ENCODE measurements around the gene UPF1. TPM values are rescaled to one million over a fixed set of nuclear protein-coding genes. Genes with fewer than 3 reads are reported as not detected.
"Not testable (repeated sequence)": the region's sequence is repeated elsewhere in the genome, so short reads cannot be mapped to it uniquely, and the experiment has no call there.

The UPF1 gene
- polyA plus RNA-seq, 3 donors = 48.5 to 63.6 (median 57.5) TPM

GRCh38 chr19:18793144-18794028, 38.4 kb upstream of the UPF1 start:
- no peak for DNase-seq (ENCODE audit: extremely low read depth in 1 of 11, low read depth in 9 of 11, low spot score in 4 of 11)

- no peak for DNase-seq (ENCODE audit: extremely low read depth in 1 of 11, low read depth in 9 of 11, low spot score in 4 of 11)
Measured at GRCh38 chr19:18794029-18794313, 37.8 kb upstream of the UPF1 start.

GRCh38 chr19:18794692-18795091, 37.1 kb upstream of the UPF1 start:
- no peak for DNase-seq (ENCODE audit: extremely low read depth in 1 of 11, low read depth in 9 of 11, low spot score in 4 of 11)

- DNase-seq (ENCODE audit: extremely low read depth in 1 of 11, low read depth in 9 of 11, low spot score in 4 of 11) = no peak
Measured at GRCh38 chr19:18795540-18795939, 36.2 kb upstream of the UPF1 start.

- DNase-seq (ENCODE audit: extremely low read depth in 1 of 11, low read depth in 9 of 11, low spot score in 4 of 11) = no peak
Measured at GRCh38 chr19:18796239-18796638, 35.5 kb upstream of the UPF1 start.

- DNase-seq (ENCODE audit: extremely low read depth in 1 of 11, low read depth in 9 of 11, low spot score in 4 of 11) = no peak
Measured at GRCh38 chr19:18798384-18799352, 33.1 kb upstream of the UPF1 start.

GRCh38 chr19:18799389-18799970, 32.3 kb upstream of the UPF1 start:
- DNase-seq (ENCODE audit: extremely low read depth in 1 of 11, low read depth in 9 of 11, low spot score in 4 of 11) = no peak

- no peak for DNase-seq (ENCODE audit: extremely low read depth in 1 of 11, low read depth in 9 of 11, low spot score in 4 of 11)
Measured at GRCh38 chr19:18800079-18800478, 31.7 kb upstream of the UPF1 start.

GRCh38 chr19:18800636-18801035, 31.1 kb upstream of the UPF1 start:
- DNase-seq (ENCODE audit: extremely low read depth in 1 of 11, low read depth in 9 of 11, low spot score in 4 of 11) = no peak

GRCh38 chr19:18802354-18802753, 29.4 kb upstream of the UPF1 start:
- no peak for DNase-seq (ENCODE audit: extremely low read depth in 1 of 11, low read depth in 9 of 11, low spot score in 4 of 11)

GRCh38 chr19:18803550-18804138, 28.1 kb upstream of the UPF1 start:
- no peak for DNase-seq (ENCODE audit: extremely low read depth in 1 of 11, low read depth in 9 of 11, low spot score in 4 of 11)

- no peak for DNase-seq (ENCODE audit: extremely low read depth in 1 of 11, low read depth in 9 of 11, low spot score in 4 of 11)
Measured at GRCh38 chr19:18804139-18804601, 27.6 kb upstream of the UPF1 start.

- no peak for DNase-seq (ENCODE audit: extremely low read depth in 1 of 11, low read depth in 9 of 11, low spot score in 4 of 11)
Measured at GRCh38 chr19:18804643-18805042, 27.1 kb upstream of the UPF1 start.

- no peak for DNase-seq (ENCODE audit: extremely low read depth in 1 of 11, low read depth in 9 of 11, low spot score in 4 of 11)
Measured at GRCh38 chr19:18807861-18808331, 23.9 kb upstream of the UPF1 start.

GRCh38 chr19:18809149-18809868, 22.4 kb upstream of the UPF1 start:
- DNase-seq (ENCODE audit: extremely low read depth in 1 of 11, low read depth in 9 of 11, low spot score in 4 of 11) = no peak

GRCh38 chr19:18811638-18812037, 20.1 kb upstream of the UPF1 start:
- not testable (repeated sequence) for DNase-seq (ENCODE audit: extremely low read depth in 1 of 11, low read depth in 9 of 11, low spot score in 4 of 11)

GRCh38 chr19:18814063-18814462, 17.7 kb upstream of the UPF1 start:
- no peak for DNase-seq (ENCODE audit: extremely low read depth in 1 of 11, low read depth in 9 of 11, low spot score in 4 of 11)

GRCh38 chr19:18815673-18816072, 16.1 kb upstream of the UPF1 start:
- no peak for DNase-seq (ENCODE audit: extremely low read depth in 1 of 11, low read depth in 9 of 11, low spot score in 4 of 11)

GRCh38 chr19:18816645-18817044, 15.1 kb upstream of the UPF1 start:
- DNase-seq (ENCODE audit: extremely low read depth in 1 of 11, low read depth in 9 of 11, low spot score in 4 of 11) = not testable (repeated sequence)

All from renal cortex interstitium (tissue), 11 donors.